ENCODE measurements around the gene CTXND1. TPM values are rescaled to one million over a fixed set of nuclear protein-coding genes. Genes with fewer than 3 reads are reported as not detected.

Gene CTXND1
- total RNA-seq, 1 experiment from 2014 or later = 0.04 TPM

GRCh38 chr15:80274996-80275395 lies 23.0 kb upstream of the CTXND1 start:
- DNase-seq (ENCODE audit: low spot score) (no peak), ATAC-seq (no peak)
- no peaks in the 10 kb centered on the region; the same call in 1 of the 2 replicates for H3K27me3 Mint-ChIP-seq (ENCODE audit: low read depth)
- TF ChIP-seq GTF2I (CRISPR knock-in tag; conservative IDR thresholded peaks at IDR 0.05) (no peak), USF2 (CRISPR knock-in tag; IDR thresholded peaks at IDR 0.05) (no peak), RELA (CRISPR knock-in tag; IDR thresholded peaks at IDR 0.05; ENCODE audit: borderline replicate concordance) (no peak), OVOL2 (CRISPR knock-in tag; IDR thresholded peaks at IDR 0.05; ENCODE audit: borderline replicate concordance) (no peak), ZMAT4 (CRISPR knock-in tag; IDR thresholded peaks at IDR 0.05) (no peak), ATF3 (CRISPR knock-in tag; conservative IDR thresholded peaks at IDR 0.05) (no peak), PRDM15 (CRISPR knock-in tag; IDR thresholded peaks at IDR 0.05) (no peak), TEAD1 (CRISPR knock-in tag; IDR thresholded peaks at IDR 0.05) (no peak), ZNF121 (CRISPR knock-in tag; IDR thresholded peaks at IDR 0.05) (no peak), GABPB1 (CRISPR knock-in tag; IDR thresholded peaks at IDR 0.05) (no peak), TP53 (CRISPR knock-in tag; IDR thresholded peaks at IDR 0.05) (no peak), ZNF138 (CRISPR knock-in tag; conservative IDR thresholded peaks at IDR 0.05) (no peak), ATF2 (CRISPR knock-in tag; IDR thresholded peaks at IDR 0.05; ENCODE audit: borderline replicate concordance, low read depth) (no peak), E2F5 (CRISPR knock-in tag; IDR thresholded peaks at IDR 0.05) (no peak), SP1 (CRISPR knock-in tag; conservative IDR thresholded peaks at IDR 0.05) (no peak), ZBTB21 (CRISPR knock-in tag; IDR thresholded peaks at IDR 0.05; ENCODE audit: borderline replicate concordance) (no peak)
- H3K4me1 Mint-ChIP-seq = no peaks in the 10 kb centered on the region
- ChIA-PET CTCF (no interaction called here), POLR2A (no interaction called here)
- no peak overlapping the region for H3K4me3 Mint-ChIP-seq
- H3K36me3 Mint-ChIP-seq = no peaks in the 10 kb centered on the region
- peaks cover 9% of the 10 kb centered on the region for H3K9me3 Mint-ChIP-seq
- no peak overlapping the region for H3K27ac Mint-ChIP-seq

GRCh38 chr15:80274554-80274953 lies 22.5 kb upstream of the CTXND1 start:
- ChIA-PET CTCF (no interaction called here), POLR2A (no interaction called here)
- H3K36me3 Mint-ChIP-seq = no peaks in the 10 kb centered on the region
- H3K4me1 Mint-ChIP-seq = no peaks in the 10 kb centered on the region
- no peak overlapping the region for H3K4me3 Mint-ChIP-seq
- H3K27me3 Mint-ChIP-seq (ENCODE audit: low read depth) = peaks cover 2% of the 10 kb centered on the region; the same call in 1 of the 2 replicates
- peaks cover 9% of the 10 kb centered on the region for H3K9me3 Mint-ChIP-seq
- DNase-seq (ENCODE audit: low spot score) = no peak
- no peak for ATAC-seq
- no peak overlapping the region for H3K27ac Mint-ChIP-seq
- no peak for TF ChIP-seq NR2C2 (CRISPR knock-in tag; IDR thresholded peaks at IDR 0.05)
- TF ChIP-seq AR (CRISPR knock-in tag; IDR thresholded peaks at IDR 0.05) = no peak
- TF ChIP-seq ZNF416 (CRISPR knock-in tag; IDR thresholded peaks at IDR 0.05) = no peak
- TF ChIP-seq ZBTB43 (CRISPR knock-in tag; IDR thresholded peaks at IDR 0.05) = no peak
- TF ChIP-seq NFATC4 (CRISPR knock-in tag; IDR thresholded peaks at IDR 0.05) = no peak
- no peak for TF ChIP-seq ZNF512 (CRISPR knock-in tag; IDR thresholded peaks at IDR 0.05; ENCODE audit: borderline replicate concordance)

All from WTC11 (cell line).